HL-60 (cell line): ENCODE results near the gene GRAMD2B.
"Not testable (repeated sequence)": the region's sequence is repeated elsewhere in the genome, so short reads cannot be mapped to it uniquely, and the experiment has no call there.

Experiments
- DNase-seq, 2 experiments: peaks; one replicate each; pipeline ENCODE4 v3.0.0-alpha.2; 2010 to 2020; ENCODE audit warnings: low read depth in 1 of 2, low spot score in 1 of 2
- H3K27ac ChIP-seq: fragments of 250-450 bp; sonication (Bioruptor Pico); replicated peaks from 2 replicates; pipeline ENCODE4 v1.5.1; 2020; ENCODE audit warnings: mild to moderate bottlenecking, moderate library complexity
- H3K27me3 ChIP-seq: fragments of 250-450 bp; sonication (Bioruptor Pico); 2 replicates; pipeline ENCODE4 v1.5.1; 2021; ENCODE audit warnings: mild to moderate bottlenecking, moderate library complexity; ENCODE audit not compliant: insufficient read depth, poor library complexity, severe bottlenecking
- H3K4me3 ChIP-seq: replicated peaks from 2 replicates; pipeline ENCODE4 v1.5.1; 2011; ENCODE audit warnings: mild to moderate bottlenecking, control low read depth, low read length; ENCODE audit not compliant: insufficient read depth
- CTCF ChIP-seq: IDR thresholded peaks from one replicate; pipeline ENCODE4 v1.5.1; 2011; ENCODE audit warnings: low read length, control low read depth, inconsistent platforms; ENCODE audit not compliant: insufficient read depth
- GABPA ChIP-seq: IDR thresholded peaks from 2 replicates; pipeline ENCODE4 v1.6.1; 2012; ENCODE audit warnings: low read depth
- POLR2AphosphoS5 ChIP-seq: IDR thresholded peaks from 2 replicates; pipeline ENCODE4 v1.6.1; 2012; ENCODE audit warnings: low read depth
- REST ChIP-seq: IDR thresholded peaks from 2 replicates; pipeline ENCODE4 v1.6.1; 2012; ENCODE audit warnings: low read depth; ENCODE audit not compliant: insufficient replicate concordance
- SPI1 ChIP-seq: IDR thresholded peaks from 2 replicates; pipeline ENCODE4 v1.6.1; 2012; ENCODE audit warnings: low read depth, mild to moderate bottlenecking, borderline replicate concordance

GRAMD2B gene

DNA sequence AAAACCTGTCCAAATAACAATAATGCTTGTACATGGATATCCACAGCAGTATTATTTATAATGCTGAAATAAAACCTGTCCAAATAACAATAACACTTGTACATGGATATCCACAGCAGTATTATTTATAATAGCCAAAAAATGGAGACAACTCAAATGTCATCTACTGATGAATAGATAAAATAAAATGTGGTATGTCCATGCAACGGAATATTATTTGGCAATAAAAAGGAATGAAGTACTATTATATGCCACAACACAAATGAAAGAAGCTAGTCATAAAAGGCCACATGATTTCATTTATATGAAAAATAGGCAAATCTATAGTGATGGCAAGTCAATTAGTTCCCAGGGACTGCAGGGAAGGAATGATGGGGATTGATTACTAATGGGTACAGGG lies 31.8 kb upstream of the GRAMD2B start:
- no peak overlapping the region for H3K27ac ChIP-seq
- no peak for DNase-seq
- TF ChIP-seq REST = no peak
- H3K27me3 ChIP-seq = no peaks in the 10 kb centered on the region
- no peak overlapping the region for H3K4me3 ChIP-seq

GRCh38 chr5:126394211-126394788 lies 28.9 kb upstream of the GRAMD2B start:
- Histone ChIP-seq H3K27ac (no peak overlapping the region), H3K4me3 (no peak overlapping the region), H3K27me3 (no peaks in the 10 kb centered on the region)
- no peak for DNase-seq
- TF ChIP-seq SPI1 (no peak), POLR2AphosphoS5 (no peak), CTCF (no peak), GABPA (no peak), REST (no peak)

- TF ChIP-seq SPI1 = no peak
- TF ChIP-seq GABPA = no peak
- no peak for DNase-seq
- no peak overlapping the region for H3K4me3 ChIP-seq
- no peak overlapping the region for H3K27ac ChIP-seq
- H3K27me3 ChIP-seq = no peaks in the 10 kb centered on the region
Measured at GRCh38 chr5:126395198-126395597, 28.0 kb upstream of the GRAMD2B start.

GRCh38 chr5:126395605-126396004 lies 27.6 kb upstream of the GRAMD2B start:
- Histone ChIP-seq H3K27me3 (no peaks in the 10 kb centered on the region), H3K27ac (no peak overlapping the region), H3K4me3 (no peak overlapping the region)
- no peak for DNase-seq
- TF ChIP-seq CTCF = no peak
- no peak for TF ChIP-seq SPI1
- no peak for TF ChIP-seq POLR2AphosphoS5
- no peak for TF ChIP-seq REST
- TF ChIP-seq GABPA = no peak

DNA sequence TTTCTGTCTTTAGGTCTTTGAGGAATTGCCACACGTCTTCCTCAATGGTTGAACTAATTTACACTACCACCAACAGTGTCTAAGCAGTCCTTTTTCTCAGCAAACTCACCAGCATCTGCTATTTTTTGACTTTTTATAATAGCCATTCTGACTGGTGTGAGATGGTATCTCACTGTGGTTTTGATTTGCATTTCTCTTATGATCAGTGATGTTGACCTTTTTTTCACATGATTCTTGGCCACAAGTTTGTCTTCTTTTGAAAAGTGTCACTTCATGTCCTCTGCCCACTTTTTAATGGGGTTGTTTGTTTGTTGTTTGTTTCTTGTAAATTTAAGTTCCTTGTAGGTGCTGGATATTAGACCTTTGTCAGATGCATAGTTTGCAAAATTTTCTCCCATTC lies 26.5 kb upstream of the GRAMD2B start:
- DNase-seq, H3K4me3 ChIP-seq, H3K27ac ChIP-seq, H3K27me3 ChIP-seq: not testable (repeated sequence)
